OCI-LY1 (cell line): ENCODE results near the gene TMEM176B.

ENCODE experiments used
- H2AFZ ChIP-seq: fragments of 200-600 bp; sonication (generic), shearing (Covaris generic); 2 replicates; pipeline ENCODE4 v1.6.0; 2014; ENCODE audit warnings: antibody characterized with exemption, mild to moderate bottlenecking, low read length
- H3F3A ChIP-seq: fragments of 200-600 bp; sonication (generic), shearing (Covaris generic); 2 replicates; pipeline ENCODE4 v1.6.0; 2014; ENCODE audit warnings: mild to moderate bottlenecking, antibody characterized with exemption, low read length, moderate library complexity; ENCODE audit not compliant: insufficient read depth
- H3K27ac ChIP-seq: fragments of 200-600 bp; sonication (generic); 2 replicates; pipeline ENCODE4 v1.5.1; 2014; ENCODE audit warnings: low read length, mixed run types, mild to moderate bottlenecking, low read depth; ENCODE audit not compliant: poor library complexity, severe bottlenecking
- H3K27me3 ChIP-seq: fragments of 200-600 bp; sonication (generic); 2 replicates; pipeline ENCODE4 v1.6.0; 2014; ENCODE audit warnings: antibody characterized with exemption, mild to moderate bottlenecking, low read length, moderate library complexity; ENCODE audit not compliant: insufficient read depth
- H3K36me3 ChIP-seq: fragments of 200-600 bp; sonication (generic); 2 replicates; pipeline ENCODE4 v1.6.1; 2014; ENCODE audit warnings: mild to moderate bottlenecking, antibody characterized with exemption, low read length, moderate library complexity, mixed read lengths; ENCODE audit not compliant: insufficient read depth
- H3K4me1 ChIP-seq: fragments of 200-600 bp; sonication (generic); 2 replicates; pipeline ENCODE4 v1.5.1; 2014; ENCODE audit warnings: mild to moderate bottlenecking, low read length, moderate library complexity; ENCODE audit not compliant: insufficient read depth, severe bottlenecking
- H3K4me2 ChIP-seq: fragments of 200-600 bp; sonication (generic), shearing (Covaris generic); 2 replicates; pipeline ENCODE4 v1.6.1; 2014; ENCODE audit warnings: low read length
- H3K4me3 ChIP-seq: fragments of 200-600 bp; sonication (generic); 2 replicates; pipeline ENCODE4 v1.5.1; 2014; ENCODE audit warnings: low read length, low read depth, mild to moderate bottlenecking, mixed read lengths; ENCODE audit not compliant: poor library complexity, severe bottlenecking
- H3K79me2 ChIP-seq: fragments of 200-600 bp; shearing (Covaris generic); 2 replicates; pipeline ENCODE4 v1.6.1; 2016; ENCODE audit warnings: mixed run types, low read length, mixed read lengths; ENCODE audit not compliant: insufficient read depth
- H3K9ac ChIP-seq: fragments of 200-600 bp; sonication (generic), shearing (Covaris generic); 2 replicates; pipeline ENCODE4 v1.6.1; 2014; ENCODE audit warnings: mild to moderate bottlenecking, low read length, mixed read lengths
- H3K9me2 ChIP-seq: fragments of 200-600 bp; sonication (generic), shearing (Covaris generic); 2 replicates; pipeline ENCODE4 v1.6.1; 2014; ENCODE audit warnings: low read depth, mild to moderate bottlenecking, low read length, mixed read lengths
- H3K9me3 ChIP-seq: fragments of 200-600 bp; shearing (Covaris generic); 2 replicates; pipeline ENCODE4 v1.6.1; 2014; ENCODE audit warnings: low read length, mixed read lengths
- H4K20me1 ChIP-seq: fragments of 200-600 bp; sonication (generic), shearing (Covaris generic); 2 replicates; pipeline ENCODE4 v1.6.0; 2016; ENCODE audit warnings: mild to moderate bottlenecking, low read length; ENCODE audit not compliant: insufficient read depth
- CTCF ChIP-seq: fragments of 200-600 bp; sonication (generic), shearing (Covaris generic); IDR thresholded peaks from 2 replicates; pipeline ENCODE4 v1.5.1; 2017; ENCODE audit warnings: mild to moderate bottlenecking, antibody characterized with exemption, low read length, moderate library complexity, mixed read lengths
- EZH2 ChIP-seq: fragments of 200-600 bp; sonication (generic), shearing (Covaris generic); IDR thresholded peaks from 2 replicates; pipeline ENCODE4 v1.8.0; 2017; ENCODE audit warnings: borderline replicate concordance, mixed run types, mild to moderate bottlenecking, antibody characterized with exemption, low read length, moderate library complexity, mixed read lengths

TMEM176B gene

GRCh38 chr7:150828384-150828783 lies 28.2 kb upstream of the TMEM176B start:
- H3K36me3 ChIP-seq: no peaks in the 10 kb centered on the region
- no peak overlapping the region for H3K27ac ChIP-seq
- no peak overlapping the region for H3K9ac ChIP-seq
- H2AFZ ChIP-seq: no peak overlapping the region
- H3K27me3 ChIP-seq: peaks cover 13% of the 10 kb centered on the region; the same call in 1 of the 2 replicates
- H3F3A ChIP-seq: no peaks in the 10 kb centered on the region
- TF ChIP-seq EZH2: no peak
- peak; percentile 10; the same call in 1 of the 2 replicates for TF ChIP-seq CTCF
- H3K9me3 ChIP-seq: no peaks in the 10 kb centered on the region
- H3K4me3 ChIP-seq: no peak overlapping the region
- H3K4me2 ChIP-seq: no peak overlapping the region
- H3K9me2 ChIP-seq: no peaks in the 10 kb centered on the region
- H4K20me1 ChIP-seq: no peaks in the 10 kb centered on the region
- H3K4me1 ChIP-seq: no peaks in the 10 kb centered on the region
- H3K79me2 ChIP-seq: no peaks in the 10 kb centered on the region

- Histone ChIP-seq H3K27ac (no peak overlapping the region), H3K27me3 (peaks cover 7% of the 10 kb centered on the region; the same call in 1 of the 2 replicates), H3F3A (no peaks in the 10 kb centered on the region), H3K9me3 (no peaks in the 10 kb centered on the region), H2AFZ (no peak overlapping the region), H3K9ac (no peak overlapping the region), H3K79me2 (no peaks in the 10 kb centered on the region), H3K4me2 (no peak overlapping the region), H3K4me3 (no peak overlapping the region), H3K9me2 (no peaks in the 10 kb centered on the region), H4K20me1 (no peaks in the 10 kb centered on the region), H3K36me3 (no peaks in the 10 kb centered on the region), H3K4me1 (no peaks in the 10 kb centered on the region)
- TF ChIP-seq CTCF (no peak), EZH2 (no peak)
Observed at GRCh38 chr7:150826061-150826849, 26.1 kb upstream of the TMEM176B start.

GRCh38 chr7:150824379-150825177 lies 24.4 kb upstream of the TMEM176B start:
- Histone ChIP-seq H3F3A (no peaks in the 10 kb centered on the region), H3K4me3 (no peak overlapping the region), H3K4me2 (no peak overlapping the region), H2AFZ (no peak overlapping the region), H3K27ac (no peak overlapping the region), H4K20me1 (no peaks in the 10 kb centered on the region), H3K9me2 (no peaks in the 10 kb centered on the region), H3K27me3 (peaks cover 7% of the 10 kb centered on the region; the same call in 1 of the 2 replicates), H3K4me1 (no peaks in the 10 kb centered on the region), H3K9ac (no peak overlapping the region), H3K36me3 (no peaks in the 10 kb centered on the region), H3K9me3 (no peaks in the 10 kb centered on the region), H3K79me2 (no peaks in the 10 kb centered on the region)
- no peak for TF ChIP-seq CTCF
- no peak for TF ChIP-seq EZH2
